DND-41 (cell line): ENCODE results near the gene ATP5MG.

ENCODE experiments used
- ATAC-seq: fragments of 200-7000 bp; cut with Tn5 transposase; 3 replicates; pipeline ENCODE4 v1.9.1; 2021; ENCODE audit warnings: low read depth; ENCODE audit not compliant: insufficient read depth
- DNase-seq: peaks from one replicate; pipeline ENCODE4 v3.0.0-alpha.2; 2020
- H2AFZ ChIP-seq: 2 replicates; pipeline ENCODE4 v1.6.0; 2012; ENCODE audit warnings: low read depth, low read length
- H3K27ac ChIP-seq: 2 replicates; pipeline ENCODE4 v1.5.1; 2012; ENCODE audit warnings: low read length, inconsistent platforms
- H3K27me3 ChIP-seq: fragments of 200-600 bp; sonication (generic); 2 replicates; pipeline ENCODE4 v1.6.0; 2012; ENCODE audit warnings: low read length, mild to moderate bottlenecking, inconsistent platforms; ENCODE audit not compliant: insufficient read depth, poor library complexity
- H3K36me3 ChIP-seq: 2 replicates; pipeline ENCODE4 v1.5.1; 2012; ENCODE audit warnings: low read length, inconsistent platforms; ENCODE audit not compliant: insufficient read depth
- H3K4me1 ChIP-seq: 2 replicates; pipeline ENCODE4 v1.5.1; 2012; ENCODE audit warnings: mild to moderate bottlenecking, low read length; ENCODE audit not compliant: insufficient read depth
- H3K4me2 ChIP-seq: 2 replicates; pipeline ENCODE4 v1.6.0; 2012; ENCODE audit warnings: mild to moderate bottlenecking, moderate library complexity, low read length, inconsistent platforms; ENCODE audit not compliant: insufficient read depth
- H3K4me3 ChIP-seq, 2 experiments: fragments of 200-600 bp in 1 of 2; shearing (Covaris generic) in 1 of 2; 2 replicates each; pipeline ENCODE4 v1.5.1; 2012 to 2016; ENCODE audit warnings: inconsistent platforms in 2 of 2, low read length in 2 of 2, mild to moderate bottlenecking in 2 of 2, low read depth in 1 of 2, moderate library complexity in 1 of 2
- H3K79me2 ChIP-seq: 2 replicates; pipeline ENCODE4 v1.6.0; 2012; ENCODE audit warnings: low read length, inconsistent platforms; ENCODE audit not compliant: insufficient read depth
- H3K9ac ChIP-seq: 2 replicates; pipeline ENCODE4 v1.6.0; 2012; ENCODE audit warnings: low read depth, mild to moderate bottlenecking, inconsistent platforms, low read length, moderate library complexity
- H3K9me3 ChIP-seq: 2 replicates; pipeline ENCODE4 v1.5.1; 2012; ENCODE audit warnings: low read length, moderate library complexity, mild to moderate bottlenecking, inconsistent platforms; ENCODE audit not compliant: insufficient read depth, severe bottlenecking
- H4K20me1 ChIP-seq: 2 replicates; pipeline ENCODE4 v1.6.0; 2012; ENCODE audit warnings: low read length; ENCODE audit not compliant: insufficient read depth
- CTCF ChIP-seq: IDR thresholded peaks from 2 replicates; pipeline ENCODE4 v1.5.1; 2012; ENCODE audit warnings: borderline replicate concordance, low read length, moderate library complexity, mild to moderate bottlenecking; ENCODE audit not compliant: poor library complexity, severe bottlenecking; ENCODE audit errors: extremely low read depth
- EZH2 ChIP-seq: IDR thresholded peaks from 3 replicates; pipeline ENCODE4 v1.6.1; 2012; ENCODE audit warnings: borderline replicate concordance, low read depth, mild to moderate bottlenecking, moderate library complexity, low read length, inconsistent platforms; ENCODE audit not compliant: severe bottlenecking

ATP5MG gene

GRCh38 chr11:118383657-118384056 is 17.7 kb upstream of the ATP5MG start:
- DNase-seq = no peak
- H3K4me2 ChIP-seq = no peak overlapping the region
- ATAC-seq = no peak

GRCh38 chr11:118396097-118396501 is 5.3 kb upstream of the ATP5MG start:
- Histone ChIP-seq H3K27me3 (no peaks in the 10 kb centered on the region), H3K4me3 (no peak overlapping the region), H3K36me3 (peaks cover 65% of the 10 kb centered on the region), H3K79me2 (peaks cover 6% of the 10 kb centered on the region), H3K4me2 (no peak overlapping the region), H2AFZ (no peak overlapping the region), H3K27ac (no peak overlapping the region), H3K4me1 (peaks cover 13% of the 10 kb centered on the region), H3K9ac (no peak overlapping the region), H3K9me3 (no peaks in the 10 kb centered on the region), H4K20me1 (no peaks in the 10 kb centered on the region)
- ATAC-seq = no peak
- DNase-seq = no peak
- no peak for TF ChIP-seq EZH2
- no peak for TF ChIP-seq CTCF

More at GRCh38 chr11:118383657-118384056, 17.7 kb upstream of the ATP5MG start:
- no peaks in the 10 kb centered on the region for H3K79me2 ChIP-seq
- H3K4me3 ChIP-seq = no peak overlapping the region
- H3K9me3 ChIP-seq = no peaks in the 10 kb centered on the region
- TF ChIP-seq EZH2 = no peak
- TF ChIP-seq CTCF = no peak
- no peak overlapping the region for H3K27ac ChIP-seq
- no peaks in the 10 kb centered on the region for H3K4me1 ChIP-seq
- peaks cover 99% of the 10 kb centered on the region for H3K36me3 ChIP-seq
- H2AFZ ChIP-seq = no peak overlapping the region
- no peak overlapping the region for H3K9ac ChIP-seq
- no peaks in the 10 kb centered on the region for H3K27me3 ChIP-seq
- no peaks in the 10 kb centered on the region for H4K20me1 ChIP-seq

- TF ChIP-seq CTCF (no peak), EZH2 (no peak)
- Histone ChIP-seq H4K20me1 (peaks cover 10% of the 10 kb centered on the region), H3K27ac (no peak overlapping the region), H3K27me3 (no peaks in the 10 kb centered on the region), H3K4me3 (no peak overlapping the region), H3K9me3 (no peaks in the 10 kb centered on the region), H3K79me2 (peaks cover 18% of the 10 kb centered on the region), H2AFZ (no peak overlapping the region), H3K9ac (no peak overlapping the region), H3K4me2 (no peak overlapping the region), H3K36me3 (peaks cover 59% of the 10 kb centered on the region), H3K4me1 (peaks cover 16% of the 10 kb centered on the region)
- DNase-seq = no peak
- ATAC-seq = no peak
Measured at GRCh38 chr11:118397448-118397847, 4.0 kb upstream of the ATP5MG start.
